ENCODE results near the gene PLEKHO2.

GRCh38 chr15:64877435-64877834 lies 35.7 kb downstream of the PLEKHO2 start:
- no peak for TF ChIP-seq TCF12 (IDR thresholded peaks at IDR 0.05; ENCODE audit: low read depth, low read length)
- no peak for TF ChIP-seq EZH2 (IDR thresholded peaks at IDR 0.05; ENCODE audit: low read depth, low read length, severe bottlenecking)

Measured in H1 (cell line).